Coronary artery (tissue), 2 donors: ENCODE measurements around the gene CECR2.

Source experiments
- DNase-seq: peaks from one replicate; pipeline ENCODE4 v3.0.0-alpha.2; 2017; ENCODE audit warnings: low spot score
- H3K27ac ChIP-seq, 2 donors: fragments of 200-600 bp; sonication (generic); one replicate each; pipeline ENCODE4 v1.5.1; 2016 to 2019
- H3K4me3 ChIP-seq: fragments of 200-600 bp; sonication (generic); 2 replicates; pipeline ENCODE4 v1.5.1; 2016; ENCODE audit warnings: mild to moderate bottlenecking, moderate library complexity
- TF ChIP-seq, protein P1 (sequence below): fragments of 200-600 bp; sonication (generic); IDR thresholded peaks from one replicate; pipeline ENCODE4 v1.5.1; 2019; ENCODE audit warnings: antibody characterized with exemption

Gene CECR2

GRCh38 chr22:17381192-17381913 lies 12.1 kb downstream of the CECR2 start:
- TF ChIP-seq, protein P1, sequence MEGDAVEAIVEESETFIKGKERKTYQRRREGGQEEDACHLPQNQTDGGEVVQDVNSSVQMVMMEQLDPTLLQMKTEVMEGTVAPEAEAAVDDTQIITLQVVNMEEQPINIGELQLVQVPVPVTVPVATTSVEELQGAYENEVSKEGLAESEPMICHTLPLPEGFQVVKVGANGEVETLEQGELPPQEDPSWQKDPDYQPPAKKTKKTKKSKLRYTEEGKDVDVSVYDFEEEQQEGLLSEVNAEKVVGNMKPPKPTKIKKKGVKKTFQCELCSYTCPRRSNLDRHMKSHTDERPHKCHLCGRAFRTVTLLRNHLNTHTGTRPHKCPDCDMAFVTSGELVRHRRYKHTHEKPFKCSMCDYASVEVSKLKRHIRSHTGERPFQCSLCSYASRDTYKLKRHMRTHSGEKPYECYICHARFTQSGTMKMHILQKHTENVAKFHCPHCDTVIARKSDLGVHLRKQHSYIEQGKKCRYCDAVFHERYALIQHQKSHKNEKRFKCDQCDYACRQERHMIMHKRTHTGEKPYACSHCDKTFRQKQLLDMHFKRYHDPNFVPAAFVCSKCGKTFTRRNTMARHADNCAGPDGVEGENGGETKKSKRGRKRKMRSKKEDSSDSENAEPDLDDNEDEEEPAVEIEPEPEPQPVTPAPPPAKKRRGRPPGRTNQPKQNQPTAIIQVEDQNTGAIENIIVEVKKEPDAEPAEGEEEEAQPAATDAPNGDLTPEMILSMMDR, result no peak
- Histone ChIP-seq H3K4me3 (no peak overlapping the region), H3K27ac (no peak overlapping the region)
- no peak for DNase-seq

GRCh38 chr22:17384612-17385330 lies 15.5 kb downstream of the CECR2 start:
- H3K27ac ChIP-seq, result no peak overlapping the region
- DNase-seq, result no peak
- TF ChIP-seq, protein P1, result no peak
- H3K4me3 ChIP-seq, result no peak overlapping the region

DNA sequence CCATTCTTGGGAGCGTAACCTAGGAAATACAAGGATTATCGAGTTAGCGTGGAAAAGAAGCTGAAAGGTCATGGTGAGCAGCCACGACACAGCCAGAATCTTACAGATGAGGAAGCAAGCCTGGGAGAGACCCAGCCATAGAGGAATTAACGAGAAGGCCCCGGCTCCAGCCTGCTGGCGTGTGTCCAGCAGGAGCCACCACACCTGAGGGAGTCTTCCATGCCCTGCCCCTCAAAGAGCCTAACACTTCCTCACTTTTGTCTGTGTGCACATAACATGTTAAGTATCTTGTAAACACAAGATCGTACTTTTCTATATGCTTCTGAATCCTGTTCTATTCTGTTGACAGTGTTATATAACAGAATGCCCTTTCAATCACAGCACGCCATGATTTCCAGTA lies 18.1 kb downstream of the CECR2 start:
- TF ChIP-seq, protein P1, result no peak
- Histone ChIP-seq H3K27ac (no peak overlapping the region), H3K4me3 (no peak overlapping the region)
- no peak for DNase-seq

DNA sequence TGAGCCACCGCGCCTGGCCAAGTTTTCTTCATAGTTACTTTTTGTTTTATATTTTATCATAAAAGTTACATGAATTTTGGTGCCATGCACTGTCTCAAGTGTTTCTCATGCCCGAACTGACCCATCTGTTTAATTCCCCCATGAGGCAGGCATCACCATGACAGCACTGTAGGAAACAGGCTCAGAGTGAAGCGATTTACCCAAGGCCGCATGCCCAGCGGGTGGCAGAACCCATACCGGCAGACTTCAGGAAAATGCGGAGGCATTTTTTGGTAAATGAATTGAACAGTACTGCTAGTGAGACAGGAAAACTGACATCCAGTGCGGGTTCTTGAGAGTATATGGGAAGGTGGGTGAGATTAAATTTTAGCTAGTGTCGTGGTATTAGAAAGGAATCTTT lies 19.0 kb downstream of the CECR2 start:
- TF ChIP-seq, protein P1, result no peak
- H3K27ac ChIP-seq, result no peak overlapping the region
- DNase-seq, result no peak
- H3K4me3 ChIP-seq, result no peak overlapping the region

DNA sequence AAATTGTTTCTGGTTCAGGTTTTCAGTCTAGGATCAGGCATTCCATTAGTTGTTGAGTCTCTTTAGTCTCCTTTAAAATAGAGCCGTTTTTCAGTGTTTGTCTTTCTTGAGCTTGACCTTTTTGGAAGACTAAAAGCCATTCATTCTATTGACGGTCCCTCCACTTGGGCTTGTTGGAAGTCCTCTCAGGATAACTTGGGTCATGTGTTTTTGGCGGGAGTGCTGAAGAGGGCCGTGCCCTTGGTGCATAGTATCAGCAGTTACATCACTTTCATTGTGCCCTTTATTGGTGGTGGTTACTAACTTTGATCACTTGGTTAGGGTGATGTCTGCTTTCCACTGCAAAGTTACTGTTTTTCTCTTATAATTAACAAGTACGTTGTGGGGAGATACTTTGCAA lies 20.8 kb downstream of the CECR2 start:
- Histone ChIP-seq H3K4me3 (no peak overlapping the region), H3K27ac (no peak overlapping the region)
- TF ChIP-seq, protein P1, result no peak
- DNase-seq, result no peak

DNA sequence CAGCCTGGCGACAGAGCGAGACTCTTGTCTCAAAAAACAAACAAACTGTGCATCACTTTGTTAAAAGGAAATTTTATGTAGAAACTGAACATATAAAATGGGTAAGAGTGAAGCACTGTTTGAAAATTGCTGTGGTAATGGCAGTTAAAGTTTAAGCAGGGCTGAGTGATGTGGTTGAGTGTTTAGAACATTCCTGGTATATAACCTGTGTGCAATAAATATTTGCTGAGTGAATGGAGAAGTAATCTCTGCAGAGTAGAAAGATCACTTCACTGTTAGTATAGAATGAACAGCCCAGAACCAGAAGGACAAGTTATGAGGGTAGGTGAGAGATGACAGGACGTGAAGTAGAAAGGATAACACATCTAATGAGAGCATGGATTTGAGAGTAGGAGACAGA lies 27.3 kb downstream of the CECR2 start:
- Histone ChIP-seq H3K4me3 (no peak overlapping the region), H3K27ac (no peak overlapping the region)
- TF ChIP-seq, protein P1, result no peak
- no peak for DNase-seq
